Measurements from ENCODE around the gene SGCB.

The SGCB gene

GRCh38 chr4:52019936-52020657 lies 18.0 kb downstream of the SGCB start, which contains the start of gene LRRC66:
Gene LRRC66 (minus strand): TSS chr4:52020363. CDS start chr4:52017613, 2,750 bp downstream.
- DNase-seq (ENCODE audit: low spot score): no peak

DNA sequence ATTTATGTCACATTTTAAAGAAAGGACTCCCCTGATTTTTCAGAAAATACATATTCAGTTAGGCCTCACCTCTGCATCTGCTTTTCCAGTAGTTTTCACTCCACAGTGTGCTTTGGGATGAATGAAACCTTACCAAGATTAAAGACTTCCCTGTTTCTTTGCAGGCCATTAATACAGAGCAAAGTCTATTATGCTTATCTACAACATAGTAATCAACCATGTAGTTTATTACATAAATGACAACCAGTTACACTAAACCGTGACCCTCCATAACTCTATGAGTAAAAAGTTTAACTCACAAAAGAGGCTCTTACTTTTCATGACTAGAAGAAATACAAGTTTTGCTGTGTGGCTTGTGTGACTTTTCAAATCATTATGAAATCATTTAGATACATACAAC lies 20.3 kb downstream of the SGCB start:
- DNase-seq (ENCODE audit: low spot score): no peak

DNA sequence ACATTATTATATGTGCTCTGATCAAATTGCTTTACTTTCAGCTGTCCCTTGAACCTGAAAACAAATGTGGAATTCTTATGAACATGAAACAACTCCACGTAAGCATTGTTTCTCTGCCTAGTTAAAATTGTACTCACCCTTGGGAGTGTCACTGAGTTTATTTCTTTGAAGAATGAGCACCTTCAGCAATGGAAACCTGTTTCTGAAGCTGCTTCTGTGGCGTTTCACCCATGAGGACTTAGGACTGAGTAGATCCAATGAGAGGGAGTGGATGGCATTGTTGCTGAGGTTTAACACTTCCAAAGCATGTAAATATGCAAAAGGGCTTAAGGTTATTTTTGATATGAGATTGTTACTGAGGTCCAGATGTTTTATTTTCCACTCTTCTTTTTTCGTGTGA lies 21.1 kb downstream of the SGCB start:
- no peak for DNase-seq (ENCODE audit: low spot score)

- peak; percentile 30 for DNase-seq (ENCODE audit: low spot score)
Measured at GRCh38 chr4:52015366-52015765, 22.7 kb downstream of the SGCB start.

- no peak for DNase-seq (ENCODE audit: low spot score)
Measured at GRCh38 chr4:52014903-52015302, 23.2 kb downstream of the SGCB start.

DNA sequence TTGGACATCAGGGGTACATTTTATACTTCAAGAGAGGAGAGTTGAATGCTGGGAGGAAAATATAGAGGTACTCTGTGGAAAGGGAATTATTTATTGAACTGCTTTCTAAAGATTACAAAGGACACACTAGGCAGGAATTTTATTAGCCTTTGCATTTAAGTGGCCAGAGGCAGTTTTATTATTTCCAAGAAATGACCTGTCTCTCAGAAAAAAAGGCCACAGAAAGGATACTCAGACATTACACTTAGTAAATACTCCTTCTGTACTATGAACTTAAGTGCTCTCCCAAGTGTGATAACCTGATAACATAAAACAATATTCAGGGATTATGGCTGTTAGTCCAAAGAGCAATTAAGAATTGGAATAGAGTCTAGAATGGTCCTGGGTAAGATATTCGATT lies 25.4 kb downstream of the SGCB start:
- DNase-seq (ENCODE audit: low spot score): no peak

- no peak for DNase-seq (ENCODE audit: low spot score)
Measured at GRCh38 chr4:52010986-52011385, 27.1 kb downstream of the SGCB start.

- no peak for DNase-seq (ENCODE audit: low spot score)
Measured at GRCh38 chr4:52006887-52007286, 31.2 kb downstream of the SGCB start.

- no peak for DNase-seq (ENCODE audit: low spot score)
Measured at GRCh38 chr4:52005604-52006273, 32.4 kb downstream of the SGCB start.

- no peak for DNase-seq (ENCODE audit: low spot score)
Measured at GRCh38 chr4:52004414-52004813, 33.7 kb downstream of the SGCB start.

- no peak for DNase-seq (ENCODE audit: low spot score)
Measured at GRCh38 chr4:52001616-52002015, 36.5 kb downstream of the SGCB start.

DNA sequence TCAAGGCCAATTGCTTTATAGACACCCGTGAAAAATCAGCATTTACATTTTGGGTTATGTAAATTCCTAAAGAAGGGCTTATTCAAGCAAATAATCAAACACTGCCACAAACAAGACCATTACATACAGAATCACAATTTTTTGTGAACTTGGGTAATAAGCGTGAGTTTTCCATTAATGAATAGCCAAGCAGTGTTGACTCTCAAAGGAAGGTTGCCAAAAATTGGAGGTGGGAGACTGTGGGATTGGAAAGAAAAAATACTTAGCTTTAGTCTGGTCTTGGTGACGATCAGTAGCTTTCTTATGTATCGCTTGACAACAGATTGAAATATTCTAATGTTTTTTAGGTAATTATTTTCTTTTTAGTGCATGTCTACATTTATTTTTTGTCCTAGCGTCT lies 38.8 kb downstream of the SGCB start:
- DNase-seq (ENCODE audit: low spot score): no peak

DNA sequence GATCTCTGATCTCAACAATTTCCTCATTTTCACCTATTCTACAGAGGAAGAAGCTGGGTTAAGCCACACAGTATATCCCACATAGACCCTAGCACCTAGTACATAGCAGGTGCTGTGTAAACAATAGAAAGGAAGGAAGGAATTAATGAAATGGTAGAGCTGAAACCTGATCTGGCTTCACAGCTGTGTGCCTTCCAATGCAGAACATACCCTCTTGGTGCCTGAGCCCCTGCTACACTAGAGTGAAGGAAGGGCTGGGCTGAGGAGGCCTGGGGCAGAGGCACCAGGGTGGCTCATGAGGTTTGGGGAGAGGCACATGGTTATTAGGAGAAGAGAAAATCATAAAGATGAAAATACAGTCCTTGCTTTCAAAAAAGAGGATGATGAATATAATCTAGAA lies 39.3 kb downstream of the SGCB start:
- no peak for DNase-seq (ENCODE audit: low spot score)

DNA sequence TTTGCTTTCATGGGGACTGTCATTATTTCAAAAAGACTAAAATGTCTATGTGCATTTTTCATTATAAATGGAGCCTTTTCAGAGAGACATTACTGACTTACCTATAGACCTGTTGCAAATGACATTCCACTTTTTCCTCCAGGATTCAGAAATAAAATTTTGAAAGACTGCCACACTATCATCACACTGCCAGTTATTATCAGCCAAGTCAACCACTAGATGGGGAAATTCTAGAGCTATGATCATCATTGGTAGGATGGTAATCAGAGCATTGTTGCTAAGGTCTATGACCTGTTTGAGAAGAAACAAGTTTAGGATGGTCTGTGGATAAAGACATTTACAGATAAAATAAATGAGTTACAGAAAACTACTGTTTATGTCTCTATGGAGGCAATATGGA lies 40.5 kb downstream of the SGCB start:
- DNase-seq (ENCODE audit: low spot score): no peak

DNA sequence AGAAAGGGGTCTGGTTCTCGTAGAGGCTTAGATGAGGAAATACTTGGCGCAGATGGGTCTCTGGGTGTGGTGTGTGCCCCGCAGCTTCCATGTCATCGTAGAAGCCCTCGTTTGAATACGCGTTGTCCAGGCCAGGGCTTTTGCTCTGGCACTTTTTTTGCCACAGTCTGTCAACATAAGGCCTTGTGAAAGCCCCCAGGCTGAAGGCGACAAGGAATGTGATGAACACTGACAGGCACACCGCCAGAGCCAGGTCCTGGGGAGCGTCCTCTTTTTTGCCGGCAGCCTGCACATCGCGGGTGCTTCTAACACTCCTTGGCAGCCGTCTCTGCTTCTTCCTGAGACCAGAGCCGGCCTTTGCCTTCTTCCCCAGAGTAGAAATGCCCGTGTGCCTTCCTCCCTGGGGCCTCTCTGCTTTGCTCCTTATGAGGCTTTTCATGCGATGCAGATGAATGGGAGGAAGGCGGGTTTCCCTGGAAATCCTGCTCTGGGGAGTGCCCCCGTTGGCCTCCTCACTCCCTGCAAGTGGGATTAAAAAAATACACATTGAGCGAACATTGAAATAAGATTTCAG lies 42.4 kb downstream of the SGCB start:
- no peak for DNase-seq (ENCODE audit: low spot score)

Data from RKO (cell line).